Skeletal muscle tissue (tissue), 4 donors: ENCODE data around the gene EMILIN1. TPM values are rescaled to one million over a fixed set of nuclear protein-coding genes. Genes with fewer than 3 reads are reported as not detected.
A peak's percentile ranks its signal among the peaks of the same experiment; 100 is the strongest.
"Not testable (repeated sequence)": the region's sequence is repeated elsewhere in the genome, so short reads cannot be mapped to it uniquely, and the experiment has no call there.

Experiments
- H3K27ac ChIP-seq: one replicate; pipeline ENCODE4 v1.7.0; 2013; ENCODE audit warnings: mild to moderate bottlenecking, low read depth, low read length, inconsistent platforms
- H3K27me3 ChIP-seq, 3 donors: one replicate each; pipeline ENCODE4 v1.7.0; 2013; ENCODE audit warnings: low read length in 3 of 3; ENCODE audit not compliant: control insufficient read depth in 3 of 3, insufficient read depth in 3 of 3
- H3K36me3 ChIP-seq, 3 donors: one replicate each; pipeline ENCODE4 v1.7.0; 2013; ENCODE audit warnings: low read length in 3 of 3; ENCODE audit not compliant: control insufficient read depth in 3 of 3, insufficient read depth in 3 of 3
- H3K4me1 ChIP-seq, 3 donors: one replicate each; pipeline ENCODE4 v1.7.0; 2013; ENCODE audit warnings: low read length in 3 of 3, mild to moderate bottlenecking in 3 of 3; ENCODE audit not compliant: control insufficient read depth in 3 of 3, insufficient read depth in 3 of 3
- H3K4me3 ChIP-seq, 3 donors: one replicate each; pipeline ENCODE4 v1.7.0; 2013; ENCODE audit warnings: low read length in 3 of 3
- H3K9ac ChIP-seq, 3 donors: one replicate each; pipeline ENCODE4 v1.7.0; 2013; ENCODE audit warnings: low read length in 3 of 3, mild to moderate bottlenecking in 3 of 3, moderate library complexity in 2 of 3, low read depth in 1 of 3
- H3K9me3 ChIP-seq, 3 donors: one replicate each; pipeline ENCODE4 v1.7.0; 2013; ENCODE audit warnings: low read length in 3 of 3; ENCODE audit not compliant: control insufficient read depth in 3 of 3
- total RNA-seq: library from RNA; depleted of rRNA; stranded (reverse); fragments of >200 nt; gene quantifications from one replicate; pipeline ENCODE4 v1.2.3, GENCODE V29; 2014
- donor health status: Osteomylitis.

Gene EMILIN1
- total RNA-seq, 1 donor from 2014 or later = 61.6 TPM

DNA sequence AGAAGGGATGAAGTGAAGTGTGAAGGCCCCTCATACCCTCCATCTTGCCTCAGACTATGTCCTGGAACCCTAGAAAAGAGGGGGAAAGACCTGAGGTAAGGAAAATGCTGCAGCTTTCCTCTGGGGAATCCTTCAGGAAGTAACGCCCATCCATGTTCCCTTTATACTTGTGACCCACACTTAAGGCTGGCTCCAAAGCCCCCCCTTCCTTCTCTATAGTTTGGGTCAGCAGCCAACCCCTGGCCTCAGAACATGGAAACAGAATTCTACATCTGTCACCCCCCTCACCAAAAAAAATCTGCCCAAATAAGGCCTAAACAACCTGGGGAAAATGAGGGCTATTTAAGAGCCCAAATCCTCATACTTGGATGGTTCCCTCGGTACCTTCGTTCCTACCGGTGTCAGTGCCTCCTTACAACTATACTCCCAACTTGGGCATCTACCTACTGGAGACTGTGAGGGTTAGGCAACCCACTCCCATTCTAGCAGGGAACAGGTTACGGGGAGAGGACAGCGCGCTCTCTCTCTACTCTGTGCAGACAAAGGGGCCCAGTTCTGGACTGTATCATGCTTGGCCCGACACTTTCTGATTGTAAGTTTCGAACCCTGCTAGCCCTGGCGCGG is 7.7 kb upstream of the EMILIN1 start:
- no peaks in the 10 kb centered on the region for H3K27me3 ChIP-seq
- peak overlapping the region; percentile 93 to 96 (median 93) for H3K9ac ChIP-seq
- peak overlapping the region; percentile 87 for H3K27ac ChIP-seq
- H3K4me3 ChIP-seq = peak overlapping the region; percentile 86 to 99 (median 89)
- peaks cover 19 to 29% (median 25%) of the 10 kb centered on the region in 3 donors for H3K36me3 ChIP-seq
- H3K9me3 ChIP-seq = no peaks in the 10 kb centered on the region
- H3K4me1 ChIP-seq = peaks cover 37 to 57% (median 38%) of the 10 kb centered on the region in 3 donors

- peak within 1 kb of the TSS; percentile 93 to 96 (median 93) for H3K9ac ChIP-seq
- H3K4me3 ChIP-seq = peak within 1 kb of the TSS; percentile 86 to 99 (median 89)
- H3K27ac ChIP-seq = peak within 1 kb of the TSS; percentile 87
- no peaks in the 10 kb centered on the region for H3K27me3 ChIP-seq
- peaks cover 37 to 64% (median 39%) of the 10 kb centered on the region in 3 donors for H3K4me1 ChIP-seq
- no peaks in the 10 kb centered on the region for H3K9me3 ChIP-seq
- peaks cover 19 to 27% (median 25%) of the 10 kb centered on the region in 3 donors for H3K36me3 ChIP-seq
Measured at GRCh38 chr2:27071277-27071989, 7.0 kb upstream of the EMILIN1 start, which contains the start of gene OST4. TSS of gene OST4 (minus strand) at chr2:27071654.

- Histone ChIP-seq H3K9me3 (no peaks in the 10 kb centered on the region), H3K9ac (peak overlapping the region; percentile 79 to 96 (median 80)), H3K4me1 (peaks cover 37 to 67% (median 40%) of the 10 kb centered on the region in 3 donors), H3K27ac (peak overlapping the region; percentile 77), H3K36me3 (peaks cover 19 to 27% (median 22%) of the 10 kb centered on the region in 3 donors), H3K27me3 (peaks cover 0 to 3% (median 0%) of the 10 kb centered on the region in 3 donors), H3K4me3 (peak overlapping the region; percentile 77 to 89 (median 86))
Measured at GRCh38 chr2:27071990-27072830, 6.2 kb upstream of the EMILIN1 start.

GRCh38 chr2:27072920-27073319 is 5.5 kb upstream of the EMILIN1 start:
- Histone ChIP-seq H3K36me3 (peaks cover 17 to 20% (median 19%) of the 10 kb centered on the region in 3 donors), H3K27ac (peak overlapping the region; percentile 77), H3K9me3 (no peaks in the 10 kb centered on the region), H3K9ac (peak overlapping the region in 1 of 3 donors; percentile 28), H3K4me1 (peaks cover 38 to 68% (median 40%) of the 10 kb centered on the region in 3 donors), H3K27me3 (peaks cover 0 to 5% (median 0%) of the 10 kb centered on the region in 3 donors), H3K4me3 (no peak overlapping the region)

- peaks cover 38 to 62% (median 38%) of the 10 kb centered on the region in 3 donors for H3K4me1 ChIP-seq
- H3K9me3 ChIP-seq = no peaks in the 10 kb centered on the region
- peaks cover 0 to 5% (median 0%) of the 10 kb centered on the region in 3 donors for H3K27me3 ChIP-seq
- H3K36me3 ChIP-seq = peaks cover 8 to 16% (median 11%) of the 10 kb centered on the region in 3 donors
- peak overlapping the region; percentile 77 for H3K27ac ChIP-seq
- H3K4me3 ChIP-seq = no peak overlapping the region
- peak overlapping the region in 1 of 3 donors; percentile 23 for H3K9ac ChIP-seq
Measured at GRCh38 chr2:27073782-27074181, 4.6 kb upstream of the EMILIN1 start.

GRCh38 chr2:27074738-27075565 is 3.5 kb upstream of the EMILIN1 start:
- Histone ChIP-seq H3K9ac (peak overlapping the region in 1 of 3 donors; percentile 25), H3K9me3 (no peaks in the 10 kb centered on the region), H3K27me3 (peaks cover 0 to 5% (median 0%) of the 10 kb centered on the region in 3 donors), H3K36me3 (peaks cover 0 to 7% (median 0%) of the 10 kb centered on the region in 3 donors), H3K4me3 (no peak overlapping the region), H3K4me1 (peaks cover 28 to 52% (median 28%) of the 10 kb centered on the region in 3 donors), H3K27ac (peak overlapping the region; percentile 77)

- not testable (repeated sequence) for H3K9me3 ChIP-seq, H3K27me3 ChIP-seq, H3K4me3 ChIP-seq, H3K36me3 ChIP-seq, H3K9ac ChIP-seq
- H3K27ac ChIP-seq = peak overlapping the region; percentile 40
- peaks cover 28 to 52% (median 28%) of the 10 kb centered on the region in 3 donors for H3K4me1 ChIP-seq
Measured at GRCh38 chr2:27075566-27075871, 2.9 kb upstream of the EMILIN1 start.

GRCh38 chr2:27076323-27076722 is 2.1 kb upstream of the EMILIN1 start:
- Histone ChIP-seq H3K36me3 (peaks cover 0 to under 1% (median 0%) of the 10 kb centered on the region in 3 donors), H3K27me3 (peaks cover 0 to 5% (median 0%) of the 10 kb centered on the region in 3 donors), H3K4me3 (no peak overlapping the region), H3K27ac (peak overlapping the region; percentile 40), H3K4me1 (peaks cover 30 to 53% (median 31%) of the 10 kb centered on the region in 3 donors), H3K9me3 (no peaks in the 10 kb centered on the region), H3K9ac (peak overlapping the region in 1 of 3 donors; percentile 14)

DNA sequence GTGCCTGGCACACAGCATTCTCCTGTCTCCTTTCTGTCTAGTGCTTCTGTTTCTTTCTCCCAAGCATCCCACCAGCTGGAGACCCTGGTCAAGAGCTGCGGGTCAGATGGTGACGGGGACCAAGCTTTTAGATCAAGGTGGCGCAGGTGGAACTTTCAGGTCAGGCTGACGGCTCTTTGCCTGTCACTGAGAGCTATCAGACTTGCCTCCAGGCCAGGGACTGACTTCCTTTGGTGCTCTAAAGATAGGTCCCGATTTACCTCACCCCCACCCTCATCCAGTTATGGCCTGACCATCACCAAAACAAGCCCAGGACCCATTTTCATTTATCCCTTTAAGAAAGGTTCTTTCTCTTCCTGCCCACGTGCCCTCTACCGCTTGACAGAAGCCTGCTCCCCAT is 1.2 kb upstream of the EMILIN1 start:
- Histone ChIP-seq H3K9me3 (no peaks in the 10 kb centered on the region), H3K9ac (no peak overlapping the region), H3K27ac (no peak overlapping the region), H3K4me3 (no peak overlapping the region), H3K27me3 (peaks cover 0 to 5% (median 0%) of the 10 kb centered on the region in 3 donors), H3K36me3 (no peaks in the 10 kb centered on the region), H3K4me1 (peaks cover 36 to 56% (median 37%) of the 10 kb centered on the region in 3 donors)
